Measurements from ENCODE around the gene PSMA6.

- TF ChIP-seq BCL3 (IDR thresholded peaks at IDR 0.05) (no peak), CTCF (IDR thresholded peaks at IDR 0.05) (no peak), E2F6 (IDR thresholded peaks at IDR 0.05; ENCODE audit: borderline replicate concordance, low read depth) (no peak), POLR2A (IDR thresholded peaks at IDR 0.05; ENCODE audit: low read length) (no peak), CBX8 (IDR thresholded peaks at IDR 0.05) (no peak), JUNB (IDR thresholded peaks at IDR 0.05) (no peak)
Observed at GRCh38 chr14:35361141-35361480, 68.9 kb downstream of the PSMA6 start.

Data from A549 (cell line).